Stimulated activated CD8-positive, alpha-beta memory T cell treated with anti-CD3 and anti-CD28 coated beads, Interleukin-7, amount 100 ng/mL, for 48 hours (primary cell): ENCODE data around the gene RHBDD1.
"Not testable (repeated sequence)": the region's sequence is repeated elsewhere in the genome, so short reads cannot be mapped to it uniquely, and the experiment has no call there.

Source experiments
- DNase-seq, 2 donors: peaks; one replicate each; pipeline ENCODE4 v3.0.0-alpha.2; 2020; ENCODE audit warnings: low read depth in 1 of 2; ENCODE audit errors: extremely low read depth in 1 of 2

Gene RHBDD1

DNA sequence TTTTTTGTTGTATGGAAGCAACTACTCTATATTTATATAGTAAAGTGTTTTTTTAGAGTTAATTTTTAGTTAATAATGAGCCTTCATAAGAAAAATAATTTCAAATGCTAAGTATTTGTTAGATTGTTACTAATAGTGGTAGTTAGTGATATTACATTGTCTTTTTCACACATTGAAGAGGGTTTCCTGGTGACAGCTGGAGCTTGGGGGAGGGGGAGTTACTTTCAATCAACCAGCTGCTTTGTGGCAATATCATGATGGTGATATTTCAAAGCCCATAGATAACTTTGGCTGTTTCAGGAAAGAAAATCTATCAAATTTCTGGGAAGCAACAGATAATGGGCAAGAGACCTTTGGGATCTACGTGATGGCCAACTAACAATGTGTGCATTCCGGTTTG, 4.1 kb downstream of the RHBDD1 start:
- no peak for DNase-seq

- DNase-seq: not testable (repeated sequence)
Measured at GRCh38 chr2:226843001-226843400, 7.1 kb downstream of the RHBDD1 start.

- no peak for DNase-seq
Measured at GRCh38 chr2:226845386-226846116, 9.7 kb downstream of the RHBDD1 start.

DNA sequence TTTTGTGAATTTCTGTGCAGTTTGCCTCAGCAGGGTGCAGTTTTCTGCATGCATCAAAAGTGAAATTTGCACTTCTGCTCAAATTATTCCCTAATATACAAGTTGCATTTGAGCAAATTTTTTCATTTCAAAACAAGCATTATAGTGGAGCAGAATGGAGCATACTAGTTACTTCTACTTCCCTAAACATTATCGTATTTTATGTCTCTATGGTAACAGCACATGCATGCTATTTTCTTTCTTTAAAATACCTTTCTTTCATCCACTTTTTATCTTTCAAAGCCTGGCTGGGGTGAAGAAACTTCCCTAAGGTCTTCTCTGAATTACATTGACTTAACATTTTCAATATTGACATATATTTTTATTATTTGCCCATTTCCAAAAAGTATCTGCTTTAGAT, 11.2 kb downstream of the RHBDD1 start:
- no peak for DNase-seq

DNA sequence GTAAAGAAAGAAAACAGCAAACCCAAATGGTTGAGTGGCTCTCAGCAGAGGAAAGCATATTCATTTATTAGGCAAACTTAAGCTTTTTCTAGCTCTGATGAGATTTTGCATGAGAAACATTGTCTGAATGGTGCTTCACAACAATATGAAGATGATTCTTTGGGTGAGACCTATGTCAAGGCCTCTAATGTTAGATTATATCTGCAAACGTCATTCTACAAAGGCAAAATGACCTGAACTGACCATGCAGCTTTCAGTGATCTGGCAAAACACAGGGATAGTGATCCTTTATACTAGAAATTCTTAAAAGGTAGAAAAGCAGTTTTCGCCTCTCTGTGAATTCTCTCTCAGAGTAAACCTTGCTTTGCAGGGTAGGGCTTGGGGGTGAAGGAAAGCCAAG, 11.7 kb downstream of the RHBDD1 start:
- no peak for DNase-seq

DNA sequence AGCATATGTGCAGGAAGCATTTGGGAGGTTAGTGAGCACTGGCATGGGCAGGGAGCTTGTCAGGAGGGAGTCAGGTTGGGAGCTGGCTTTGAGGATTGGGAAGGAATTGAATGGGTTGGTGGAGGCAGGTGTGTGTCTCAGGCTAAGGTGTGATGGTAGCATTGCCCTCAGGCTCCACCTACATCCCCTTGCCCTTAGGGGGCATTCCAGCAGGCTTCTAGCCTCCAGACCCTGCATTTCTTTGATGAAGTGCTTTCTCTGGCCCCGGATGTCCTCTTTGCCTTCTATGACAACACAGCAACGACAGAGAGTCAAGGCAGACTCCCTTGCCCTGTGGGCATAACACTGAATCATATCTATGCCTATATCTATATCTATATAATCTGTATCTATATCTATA, 13.5 kb downstream of the RHBDD1 start:
- no peak for DNase-seq

DNA sequence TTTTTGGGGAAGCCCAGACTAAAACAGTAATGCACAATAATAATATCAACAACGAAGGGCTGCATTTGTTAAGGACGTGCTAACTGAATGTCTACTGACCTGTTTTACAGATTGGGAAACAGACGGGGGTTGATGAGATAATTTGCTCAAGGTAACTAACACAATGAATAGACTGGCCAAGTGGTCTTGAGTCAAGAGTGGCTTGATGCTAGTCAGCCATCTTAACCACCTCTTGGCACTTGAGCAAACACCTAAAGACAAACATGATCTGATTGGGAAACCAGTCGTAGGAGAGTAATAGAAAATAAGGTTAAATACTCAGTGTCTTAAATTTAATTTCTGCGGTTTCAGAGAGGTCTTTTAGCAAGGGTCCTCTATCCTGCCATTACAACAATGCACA, 14.2 kb downstream of the RHBDD1 start:
- DNase-seq: no peak

DNA sequence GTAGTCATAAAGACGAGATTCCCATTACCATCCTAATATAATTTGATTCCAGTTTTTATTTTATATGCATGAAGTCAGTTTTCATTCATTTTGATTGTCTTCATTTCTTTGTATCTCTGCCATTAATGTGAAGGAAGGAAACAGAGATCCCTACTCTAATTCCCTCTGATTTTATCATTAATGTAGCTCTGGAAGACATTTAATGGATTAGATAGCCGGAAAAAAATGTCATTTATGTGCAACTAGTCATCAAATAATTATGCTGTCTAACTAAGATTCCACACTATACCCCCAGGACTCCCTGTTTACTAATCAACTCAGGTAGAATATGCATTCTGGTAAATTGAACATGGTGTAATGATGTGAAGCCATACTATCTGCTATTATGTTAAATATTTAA, 19.9 kb downstream of the RHBDD1 start:
- no peak for DNase-seq

- no peak for DNase-seq
Measured at GRCh38 chr2:226860087-226860486, 24.2 kb downstream of the RHBDD1 start.

DNA sequence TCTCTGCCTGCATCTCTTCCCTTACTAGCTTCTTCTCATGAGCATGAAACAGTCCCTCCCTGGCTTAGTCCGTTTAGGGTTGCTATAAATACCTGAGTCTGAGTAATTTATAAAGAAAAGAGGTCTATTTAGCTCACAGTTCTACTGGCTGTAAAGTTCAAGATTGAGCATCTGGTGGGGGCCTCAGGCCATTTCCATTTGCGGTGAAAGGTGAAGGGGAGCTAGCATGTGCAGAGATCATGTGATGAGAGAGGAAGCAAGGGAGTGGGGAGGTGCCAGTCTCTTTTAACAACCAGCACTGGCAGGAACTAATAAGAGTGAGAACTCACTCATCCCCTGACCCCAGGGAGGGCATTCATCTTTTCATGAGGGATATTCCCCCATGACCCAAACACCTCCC, 26.8 kb downstream of the RHBDD1 start:
- DNase-seq: no peak

GRCh38 chr2:226865273-226865672, 29.4 kb downstream of the RHBDD1 start:
- DNase-seq: no peak

GRCh38 chr2:226865710-226866109, 29.9 kb downstream of the RHBDD1 start:
- DNase-seq: no peak

GRCh38 chr2:226868331-226869162, 32.7 kb downstream of the RHBDD1 start:
- DNase-seq: no peak

- no peak for DNase-seq
Measured at GRCh38 chr2:226869371-226869770, 33.5 kb downstream of the RHBDD1 start.

GRCh38 chr2:226873051-226873620, 37.3 kb downstream of the RHBDD1 start:
- DNase-seq: no peak

GRCh38 chr2:226873826-226874225, 38.0 kb downstream of the RHBDD1 start:
- DNase-seq: peak in 1 of 2 donors; percentile 37

GRCh38 chr2:226874749-226875148, 38.9 kb downstream of the RHBDD1 start:
- no peak for DNase-seq

- DNase-seq: no peak
Measured at GRCh38 chr2:226875438-226876225, 39.8 kb downstream of the RHBDD1 start.

- DNase-seq: no peak
Measured at GRCh38 chr2:226877491-226877890, 41.6 kb downstream of the RHBDD1 start.

GRCh38 chr2:226881287-226881686, 45.4 kb downstream of the RHBDD1 start:
- DNase-seq: no peak

DNA sequence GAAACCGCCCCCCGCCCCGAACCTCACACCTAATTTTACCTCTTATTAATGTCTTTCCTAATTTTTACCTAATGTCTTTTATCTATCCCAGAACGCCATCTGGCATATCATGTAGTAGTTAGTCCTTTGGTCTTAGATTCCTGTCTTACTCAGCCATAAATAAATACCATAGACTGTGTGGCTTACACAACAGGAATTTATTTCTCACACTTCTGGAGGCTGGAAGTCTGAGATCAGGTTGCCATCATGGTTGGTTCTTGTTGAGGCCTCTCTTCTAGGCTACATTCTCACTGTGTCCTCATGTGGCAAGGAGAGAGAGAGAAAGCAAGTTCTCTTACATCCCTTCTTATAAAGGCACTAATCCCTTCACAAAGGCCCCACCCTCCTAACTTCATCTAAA, 46.8 kb downstream of the RHBDD1 start:
- DNase-seq: no peak
